ENCODE data around the gene ZNF417. TPM values are rescaled to one million over a fixed set of nuclear protein-coding genes. Genes with fewer than 3 reads are reported as not detected.

Gene ZNF417
- total and polyA plus RNA-seq, 2 of the 13 experiments (the other 11 are each of a cell fraction or from before 2014, with no cell fraction given) = 2.9 to 13.7 TPM

DNA sequence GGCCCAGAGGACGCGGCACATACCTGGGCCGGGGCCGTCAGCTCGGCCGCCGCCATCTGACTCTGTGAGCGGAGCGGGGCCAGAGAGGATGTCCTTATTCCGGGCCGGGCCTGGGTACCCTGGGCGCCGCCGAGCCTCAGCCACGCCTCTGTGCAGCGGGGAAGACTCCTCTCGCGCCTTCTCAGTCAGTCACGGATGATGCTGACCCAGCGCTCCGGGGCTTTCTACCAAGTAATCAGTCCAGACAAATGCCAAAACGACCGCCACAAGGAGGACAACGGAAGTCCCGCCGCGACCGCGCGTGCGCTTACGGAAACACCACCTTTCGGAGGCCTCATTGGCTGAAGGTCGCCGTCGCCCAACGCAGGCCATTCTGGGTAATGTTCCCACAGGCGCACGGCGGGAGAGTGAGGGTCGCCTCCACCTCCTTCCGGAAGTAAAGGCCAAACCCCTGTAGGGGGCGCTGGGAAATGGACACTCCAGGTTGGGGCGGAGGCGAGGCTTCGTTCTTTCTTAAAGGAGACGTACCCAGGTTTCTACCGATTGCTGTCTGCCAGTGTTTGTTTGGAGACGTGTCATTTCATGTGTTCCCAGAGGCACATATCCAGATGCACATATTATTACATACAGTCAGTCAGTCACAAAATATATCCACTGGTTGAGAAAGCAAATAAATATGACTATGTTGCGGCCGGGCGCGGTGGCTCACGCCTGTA lies 31.2 kb upstream of the ZNF417 start, which contains the start of gene ZNF256 (continued):
- TF ChIP-seq RAD51 (IDR thresholded peaks at IDR 0.05; ENCODE audit: borderline replicate concordance) (no peak), ATF2 (CRISPR knock-in tag; IDR thresholded peaks at IDR 0.05) (peak; percentile 59), ZNF337 (CRISPR knock-in tag; IDR thresholded peaks at IDR 0.05; ENCODE audit: borderline replicate concordance, low read depth) (no peak), BRD4 (CRISPR knock-in tag; IDR thresholded peaks at IDR 0.05) (0 out of 2 replicates have a peak, but pooled peaks have one; percentile 16), KAT8 (CRISPR knock-in tag; IDR thresholded peaks at IDR 0.05) (peak; percentile 96), PAF1 (CRISPR knock-in tag; IDR thresholded peaks at IDR 0.05) (no peak), ZNF251 (CRISPR knock-in tag; IDR thresholded peaks at IDR 0.05) (no peak), SP140L (CRISPR knock-in tag; IDR thresholded peaks at IDR 0.05; ENCODE audit: borderline replicate concordance) (no peak), PCBP2 (optimal IDR thresholded peaks at IDR 0.05; ENCODE audit: low read depth, low read length, poor library complexity, severe bottlenecking) (no peak), ZNF264 (CRISPR knock-in tag; IDR thresholded peaks at IDR 0.05) (peak; percentile 37; the same call in 1 of the 2 replicates), CHD4 (IDR thresholded peaks at IDR 0.05; ENCODE audit: borderline replicate concordance, low read length) (peak; percentile 38; the same call in 1 of the 2 replicates), ZHX2 (IDR thresholded peaks at IDR 0.05; ENCODE audit: low read depth) (no peak), ZHX2 (CRISPR knock-in tag; IDR thresholded peaks at IDR 0.05; ENCODE audit: borderline replicate concordance) (no peak), ZNF451 (CRISPR knock-in tag; IDR thresholded peaks at IDR 0.05) (no peak), EED (CRISPR knock-in tag; IDR thresholded peaks at IDR 0.05) (0 out of 2 replicates have a peak, but pooled peaks have one; percentile 62), WIZ (CRISPR knock-in tag; IDR thresholded peaks at IDR 0.05) (no peak), MEF2D (CRISPR knock-in tag; IDR thresholded peaks at IDR 0.05) (peak; percentile 68), FOXM1 (CRISPR knock-in tag; IDR thresholded peaks at IDR 0.05) (no peak)
- TF ChIP-seq, protein P1, sequence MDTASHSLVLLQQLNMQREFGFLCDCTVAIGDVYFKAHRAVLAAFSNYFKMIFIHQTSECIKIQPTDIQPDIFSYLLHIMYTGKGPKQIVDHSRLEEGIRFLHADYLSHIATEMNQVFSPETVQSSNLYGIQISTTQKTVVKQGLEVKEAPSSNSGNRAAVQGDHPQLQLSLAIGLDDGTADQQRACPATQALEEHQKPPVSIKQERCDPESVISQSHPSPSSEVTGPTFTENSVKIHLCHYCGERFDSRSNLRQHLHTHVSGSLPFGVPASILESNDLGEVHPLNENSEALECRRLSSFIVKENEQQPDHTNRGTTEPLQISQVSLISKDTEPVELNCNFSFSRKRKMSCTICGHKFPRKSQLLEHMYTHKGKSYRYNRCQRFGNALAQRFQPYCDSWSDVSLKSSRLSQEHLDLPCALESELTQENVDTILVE (CRISPR knock-in tag; IDR thresholded peaks at IDR 0.05) = peak; percentile 62; the same call in 1 of the 2 replicates
- TF ChIP-seq, protein P2, sequence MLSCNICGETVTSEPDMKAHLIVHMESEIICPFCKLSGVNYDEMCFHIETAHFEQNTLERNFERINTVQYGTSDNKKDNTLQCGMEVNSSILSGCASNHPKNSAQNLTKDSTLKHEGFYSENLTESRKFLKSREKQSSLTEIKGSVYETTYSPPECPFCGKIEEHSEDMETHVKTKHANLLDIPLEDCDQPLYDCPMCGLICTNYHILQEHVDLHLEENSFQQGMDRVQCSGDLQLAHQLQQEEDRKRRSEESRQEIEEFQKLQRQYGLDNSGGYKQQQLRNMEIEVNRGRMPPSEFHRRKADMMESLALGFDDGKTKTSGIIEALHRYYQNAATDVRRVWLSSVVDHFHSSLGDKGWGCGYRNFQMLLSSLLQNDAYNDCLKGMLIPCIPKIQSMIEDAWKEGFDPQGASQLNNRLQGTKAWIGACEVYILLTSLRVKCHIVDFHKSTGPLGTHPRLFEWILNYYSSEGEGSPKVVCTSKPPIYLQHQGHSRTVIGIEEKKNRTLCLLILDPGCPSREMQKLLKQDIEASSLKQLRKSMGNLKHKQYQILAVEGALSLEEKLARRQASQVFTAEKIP (CRISPR knock-in tag; IDR thresholded peaks at IDR 0.05; ENCODE audit: borderline replicate concordance) = no peak

All from HepG2 (cell line).